ENCODE data around the gene TAAR5. TPM values are rescaled to one million over a fixed set of nuclear protein-coding genes. Genes with fewer than 3 reads are reported as not detected.

The TAAR5 gene
- polyA plus RNA-seq, 3 donors, result not detected

- no peaks in the 10 kb centered on the region for H3K36me3 ChIP-seq (replicated peaks in 1 of 2; ENCODE audit: control insufficient read depth in 1 of 2, insufficient read depth in 2 of 2, low read length in 2 of 2)
- intact Hi-C loops (cut with micrococcal nuclease), result no loop called here
- no peak overlapping the region for H2AFZ ChIP-seq (ENCODE audit: insufficient read depth, low read depth, low read length, poor library complexity, severe bottlenecking)
- H3K27me3 ChIP-seq (ENCODE audit: control insufficient read depth in 2 of 2, insufficient read depth in 2 of 2, low read length in 2 of 2), result peaks cover 2 to 4% of the 10 kb centered on the region in 2 donors
- H3K4me2 ChIP-seq (replicated peaks; ENCODE audit: extremely low read depth, low read length, poor library complexity, severe bottlenecking), result no peak overlapping the region
- H3K4me3 ChIP-seq (replicated peaks in 1 of 3; ENCODE audit: low read depth in 2 of 3, low read length in 3 of 3), result no peak overlapping the region
- peaks cover 10 to 16% of the 10 kb centered on the region in 2 donors for H3K4me1 ChIP-seq (ENCODE audit: control insufficient read depth in 1 of 2, insufficient read depth in 2 of 2, low read length in 2 of 2)
- no peaks in the 10 kb centered on the region for H3K79me2 ChIP-seq (ENCODE audit: insufficient read depth, low read length)
- no peaks in the 10 kb centered on the region for H4K20me1 ChIP-seq (ENCODE audit: insufficient read depth, low read length)
- Mint-ChIP-seq H3K4me1 (peaks cover 11% of the 10 kb centered on the region), H3K9me3 (peaks cover 0 to 3% (median 0%) of the 10 kb centered on the region in 7 donors), H3K4me3 (no peak overlapping the region), H3K27ac (peak overlapping the region in 1 of 7 donors; percentile 75), H3K36me3 (no peaks in the 10 kb centered on the region), H3K27me3 (ENCODE audit: low read depth in 3 of 3) (peaks cover 7 to 16% (median 7%) of the 10 kb centered on the region in 3 donors)
- no peak overlapping the region for H3K9ac ChIP-seq (ENCODE audit: insufficient read depth, low read length, poor library complexity, severe bottlenecking)
- H3K9me3 ChIP-seq (replicated peaks in 1 of 2; ENCODE audit: control insufficient read depth in 1 of 2, insufficient read depth in 1 of 2, low read length in 2 of 2), result no peaks in the 10 kb centered on the region
- TF ChIP-seq CTCF (IDR thresholded peaks at IDR 0.05), result no peak
- no peak overlapping the region for H3K27ac ChIP-seq (ENCODE audit: low read depth in 1 of 2, low read length in 2 of 2)
- DNase-seq, result peak in 1 of 3 donors; percentile 71
Measured at GRCh38 chr6:132571774-132572173, 17.8 kb downstream of the TAAR5 start.

GRCh38 chr6:132570221-132570777, 19.2 kb downstream of the TAAR5 start, which contains the start of gene TAAR6:
Gene TAAR6, plus strand, starts transcription at chr6:132570322. Its CDS starts 0 bp downstream, at chr6:132570322.
- peaks cover 11% of the 10 kb centered on the region for H3K4me1 Mint-ChIP-seq

More at GRCh38 chr6:132570221-132570777, 19.2 kb downstream of the TAAR5 start, which contains the start of gene TAAR6:
- Mint-ChIP-seq H3K27ac (no peak within 1 kb of the TSS), H3K27me3 (ENCODE audit: low read depth in 3 of 3) (peaks cover 4 to 10% (median 8%) of the 10 kb centered on the region in 3 donors), H3K36me3 (no peaks in the 10 kb centered on the region), H3K4me3 (peak within 1 kb of the TSS in 1 of 2 donors; percentile 43), H3K9me3 (peaks cover 0 to 2% (median 0%) of the 10 kb centered on the region in 7 donors)
- Histone ChIP-seq H3K36me3 (replicated peaks in 1 of 2; ENCODE audit: control insufficient read depth in 1 of 2, insufficient read depth in 2 of 2, low read length in 2 of 2) (no peaks in the 10 kb centered on the region), H3K9me3 (replicated peaks in 1 of 2; ENCODE audit: control insufficient read depth in 1 of 2, insufficient read depth in 1 of 2, low read length in 2 of 2) (no peaks in the 10 kb centered on the region), H3K79me2 (ENCODE audit: insufficient read depth, low read length) (no peaks in the 10 kb centered on the region), H2AFZ (ENCODE audit: insufficient read depth, low read depth, low read length, poor library complexity, severe bottlenecking) (no peak within 1 kb of the TSS), H3K27me3 (ENCODE audit: control insufficient read depth in 2 of 2, insufficient read depth in 2 of 2, low read length in 2 of 2) (peaks cover 0 to 13% of the 10 kb centered on the region in 2 donors), H3K4me1 (ENCODE audit: control insufficient read depth in 1 of 2, insufficient read depth in 2 of 2, low read length in 2 of 2) (peaks cover 10 to 16% of the 10 kb centered on the region in 2 donors), H3K4me2 (replicated peaks; ENCODE audit: extremely low read depth, low read length, poor library complexity, severe bottlenecking) (no peak within 1 kb of the TSS), H4K20me1 (ENCODE audit: insufficient read depth, low read length) (no peaks in the 10 kb centered on the region), H3K4me3 (replicated peaks in 1 of 3; ENCODE audit: low read depth in 2 of 3, low read length in 3 of 3) (no peak within 1 kb of the TSS), H3K9ac (ENCODE audit: insufficient read depth, low read length, poor library complexity, severe bottlenecking) (no peak within 1 kb of the TSS), H3K27ac (ENCODE audit: low read depth in 1 of 2, low read length in 2 of 2) (no peak within 1 kb of the TSS)
- no peak for TF ChIP-seq CTCF (IDR thresholded peaks at IDR 0.05)
- intact Hi-C loops (cut with micrococcal nuclease), result no loop called here
- 96% methylated on average over 9 of the region's 15 CpGs for WGBS (ENCODE audit: insufficient coverage)
- no peak for DNase-seq

Data from CD14-positive monocyte (primary cell).